GM12878 (cell line): ENCODE measurements around the gene PI4KA.

ENCODE experiments used
- CHD2 ChIP-seq: IDR thresholded peaks from 2 replicates; pipeline ENCODE4 v1.6.1; 2011; ENCODE audit warnings: low read depth, low read length, improper control_type of control experiment, borderline replicate concordance
- LARP7 ChIP-seq: fragments of 450-650 bp; IDR thresholded peaks from 2 replicates; pipeline ENCODE4 v1.6.1; 2017; ENCODE audit warnings: mild to moderate bottlenecking
- POLR2AphosphoS5 ChIP-seq: IDR thresholded peaks from 2 replicates; pipeline ENCODE4 v1.6.1; 2011; ENCODE audit warnings: mild to moderate bottlenecking, low read length, inconsistent platforms
- RAD21 ChIP-seq: IDR thresholded peaks from 2 replicates; pipeline ENCODE4 v1.6.1; 2011; ENCODE audit warnings: mild to moderate bottlenecking, low read depth, low read length, moderate library complexity; ENCODE audit not compliant: insufficient read depth
- SIX5 ChIP-seq: IDR thresholded peaks from 2 replicates; pipeline ENCODE4 v1.6.1; 2011; ENCODE audit warnings: mild to moderate bottlenecking, low read depth, low read length, moderate library complexity; ENCODE audit not compliant: severe bottlenecking
- TF ChIP-seq, protein P1 (sequence below): IDR thresholded peaks from 2 replicates; pipeline ENCODE4 v1.6.1; 2011; ENCODE audit warnings: borderline replicate concordance, low read depth, mild to moderate bottlenecking, moderate library complexity, mixed read lengths, low read length; ENCODE audit not compliant: insufficient read depth; ENCODE audit errors: extremely low read length
- TF ChIP-seq, protein P2 (sequence below), 3 experiments: IDR thresholded peaks in 2 of 3; conservative IDR thresholded peaks in 1 of 3; 2 replicates each; pipeline ENCODE4 v1.5.1; 2011; ENCODE audit warnings: low read depth in 3 of 3, low read length in 3 of 3, mild to moderate bottlenecking in 3 of 3, control low read depth in 2 of 3, moderate library complexity in 2 of 3, inconsistent platforms in 1 of 3, mixed read lengths in 1 of 3; ENCODE audit not compliant: control insufficient read depth in 2 of 3, insufficient read depth in 1 of 3; ENCODE audit errors: extremely low read depth in 1 of 3

DNA sequence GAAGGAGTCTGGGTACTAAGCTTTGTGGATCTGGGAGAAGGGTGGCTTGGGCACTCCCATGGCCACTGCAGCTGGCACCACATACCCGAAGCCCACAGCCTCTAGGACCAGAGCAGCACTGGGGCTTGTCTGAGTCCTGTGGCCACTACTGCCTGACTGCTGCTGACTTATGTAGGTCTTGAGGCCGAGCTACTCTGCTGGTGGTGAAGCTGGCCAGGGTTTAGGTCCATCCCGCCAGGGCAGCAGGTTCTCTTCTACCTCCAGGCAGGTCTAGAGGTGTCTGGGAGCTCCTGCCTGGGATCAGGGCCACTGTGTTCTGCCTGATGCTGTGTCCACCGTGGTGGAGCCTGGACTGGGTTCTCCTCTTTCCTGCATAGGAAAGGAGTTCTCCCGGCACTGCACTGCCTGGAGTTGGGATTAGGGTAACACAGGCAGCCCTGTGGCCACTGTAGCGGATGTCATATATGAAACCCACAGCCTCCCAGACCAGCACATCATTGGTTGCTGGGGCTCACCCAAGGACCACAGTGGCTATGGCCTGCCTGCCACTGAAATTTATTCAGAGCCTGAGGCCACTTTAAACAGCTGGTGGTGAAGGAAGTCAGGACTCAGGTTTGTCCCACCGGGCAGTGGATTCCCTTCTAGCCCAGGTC is 194.5 kb downstream of the PI4KA start:
- TF ChIP-seq POLR2AphosphoS5, result no peak
- TF ChIP-seq, protein P1, sequence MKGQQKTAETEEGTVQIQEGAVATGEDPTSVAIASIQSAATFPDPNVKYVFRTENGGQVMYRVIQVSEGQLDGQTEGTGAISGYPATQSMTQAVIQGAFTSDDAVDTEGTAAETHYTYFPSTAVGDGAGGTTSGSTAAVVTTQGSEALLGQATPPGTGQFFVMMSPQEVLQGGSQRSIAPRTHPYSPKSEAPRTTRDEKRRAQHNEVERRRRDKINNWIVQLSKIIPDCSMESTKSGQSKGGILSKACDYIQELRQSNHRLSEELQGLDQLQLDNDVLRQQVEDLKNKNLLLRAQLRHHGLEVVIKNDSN, result no peak
- TF ChIP-seq, protein P2, sequence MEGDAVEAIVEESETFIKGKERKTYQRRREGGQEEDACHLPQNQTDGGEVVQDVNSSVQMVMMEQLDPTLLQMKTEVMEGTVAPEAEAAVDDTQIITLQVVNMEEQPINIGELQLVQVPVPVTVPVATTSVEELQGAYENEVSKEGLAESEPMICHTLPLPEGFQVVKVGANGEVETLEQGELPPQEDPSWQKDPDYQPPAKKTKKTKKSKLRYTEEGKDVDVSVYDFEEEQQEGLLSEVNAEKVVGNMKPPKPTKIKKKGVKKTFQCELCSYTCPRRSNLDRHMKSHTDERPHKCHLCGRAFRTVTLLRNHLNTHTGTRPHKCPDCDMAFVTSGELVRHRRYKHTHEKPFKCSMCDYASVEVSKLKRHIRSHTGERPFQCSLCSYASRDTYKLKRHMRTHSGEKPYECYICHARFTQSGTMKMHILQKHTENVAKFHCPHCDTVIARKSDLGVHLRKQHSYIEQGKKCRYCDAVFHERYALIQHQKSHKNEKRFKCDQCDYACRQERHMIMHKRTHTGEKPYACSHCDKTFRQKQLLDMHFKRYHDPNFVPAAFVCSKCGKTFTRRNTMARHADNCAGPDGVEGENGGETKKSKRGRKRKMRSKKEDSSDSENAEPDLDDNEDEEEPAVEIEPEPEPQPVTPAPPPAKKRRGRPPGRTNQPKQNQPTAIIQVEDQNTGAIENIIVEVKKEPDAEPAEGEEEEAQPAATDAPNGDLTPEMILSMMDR (IDR thresholded peaks at IDR 0.05 in 2 of 3, conservative IDR thresholded peaks at IDR 0.05 in 1 of 3; ENCODE audit: control insufficient read depth in 2 of 3, extremely low read depth in 1 of 3, insufficient read depth in 1 of 3, low read depth in 3 of 3, low read length in 3 of 3), result no peak
- TF ChIP-seq LARP7, result no peak
- no peak for TF ChIP-seq SIX5
- TF ChIP-seq RAD21, result no peak
- no peak for TF ChIP-seq CHD2
